ENCODE measurements around the gene MAN2B2. TPM values are rescaled to one million over a fixed set of nuclear protein-coding genes. Genes with fewer than 3 reads are reported as not detected.

Gene MAN2B2
- total and polyA plus RNA-seq, 8 donors, result 6.1 to 49.4 (median 13.9) TPM

DNA sequence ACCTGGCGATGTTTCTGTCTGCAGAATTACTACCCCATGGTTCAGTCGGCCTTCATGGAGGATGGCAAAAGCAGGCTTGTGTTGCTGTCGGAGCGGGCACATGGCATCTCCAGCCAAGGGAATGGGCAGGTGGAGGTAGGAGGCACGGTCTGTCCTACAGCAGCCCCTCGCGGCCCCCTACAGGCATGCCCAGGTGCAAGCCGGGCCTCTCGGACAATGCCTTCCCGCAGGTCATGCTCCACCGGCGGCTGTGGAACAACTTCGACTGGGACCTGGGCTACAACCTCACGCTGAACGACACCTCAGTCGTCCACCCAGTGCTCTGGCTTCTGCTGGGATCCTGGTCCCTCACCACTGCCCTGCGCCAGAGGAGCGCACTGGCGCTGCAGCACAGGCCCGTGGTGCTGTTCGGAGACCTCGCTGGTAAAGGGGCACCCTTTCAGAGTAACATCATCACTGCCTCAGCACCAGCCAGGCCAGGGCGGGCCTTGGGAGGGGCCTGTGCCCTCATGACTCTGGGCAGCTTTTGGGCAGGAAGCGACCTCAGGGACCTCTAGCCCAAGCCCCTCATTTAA is 36.0 kb downstream of the MAN2B2 start:
- WGBS, 5 donors, result 93 to 96% (median 95%) methylated on average over 13 to 24 of the region's 24 CpGs
- H3K27ac ChIP-seq, result no peak overlapping the region
- no peaks in the 10 kb centered on the region for H3K9me3 ChIP-seq
- intact Hi-C loops (cut with DNase I; ENCODE audit: low total_unique reads), result no loop called here
- no peaks in the 10 kb centered on the region for H3K4me1 ChIP-seq
- TF ChIP-seq, protein P1, sequence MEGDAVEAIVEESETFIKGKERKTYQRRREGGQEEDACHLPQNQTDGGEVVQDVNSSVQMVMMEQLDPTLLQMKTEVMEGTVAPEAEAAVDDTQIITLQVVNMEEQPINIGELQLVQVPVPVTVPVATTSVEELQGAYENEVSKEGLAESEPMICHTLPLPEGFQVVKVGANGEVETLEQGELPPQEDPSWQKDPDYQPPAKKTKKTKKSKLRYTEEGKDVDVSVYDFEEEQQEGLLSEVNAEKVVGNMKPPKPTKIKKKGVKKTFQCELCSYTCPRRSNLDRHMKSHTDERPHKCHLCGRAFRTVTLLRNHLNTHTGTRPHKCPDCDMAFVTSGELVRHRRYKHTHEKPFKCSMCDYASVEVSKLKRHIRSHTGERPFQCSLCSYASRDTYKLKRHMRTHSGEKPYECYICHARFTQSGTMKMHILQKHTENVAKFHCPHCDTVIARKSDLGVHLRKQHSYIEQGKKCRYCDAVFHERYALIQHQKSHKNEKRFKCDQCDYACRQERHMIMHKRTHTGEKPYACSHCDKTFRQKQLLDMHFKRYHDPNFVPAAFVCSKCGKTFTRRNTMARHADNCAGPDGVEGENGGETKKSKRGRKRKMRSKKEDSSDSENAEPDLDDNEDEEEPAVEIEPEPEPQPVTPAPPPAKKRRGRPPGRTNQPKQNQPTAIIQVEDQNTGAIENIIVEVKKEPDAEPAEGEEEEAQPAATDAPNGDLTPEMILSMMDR (IDR thresholded peaks at IDR 0.05), result no peak
- TF ChIP-seq EP300 (IDR thresholded peaks at IDR 0.05), result no peak
- TF ChIP-seq POLR2AphosphoS5 (IDR thresholded peaks at IDR 0.05), result no peak
- TF ChIP-seq POLR2A (IDR thresholded peaks at IDR 0.05), result no peak
- no peak overlapping the region for H3K4me3 ChIP-seq
- H3K36me3 ChIP-seq, result peaks cover 64 to 100% (median 96%) of the 10 kb centered on the region in 4 donors
- H3K27me3 ChIP-seq, result no peaks in the 10 kb centered on the region
- no peak for DNase-seq

DNA sequence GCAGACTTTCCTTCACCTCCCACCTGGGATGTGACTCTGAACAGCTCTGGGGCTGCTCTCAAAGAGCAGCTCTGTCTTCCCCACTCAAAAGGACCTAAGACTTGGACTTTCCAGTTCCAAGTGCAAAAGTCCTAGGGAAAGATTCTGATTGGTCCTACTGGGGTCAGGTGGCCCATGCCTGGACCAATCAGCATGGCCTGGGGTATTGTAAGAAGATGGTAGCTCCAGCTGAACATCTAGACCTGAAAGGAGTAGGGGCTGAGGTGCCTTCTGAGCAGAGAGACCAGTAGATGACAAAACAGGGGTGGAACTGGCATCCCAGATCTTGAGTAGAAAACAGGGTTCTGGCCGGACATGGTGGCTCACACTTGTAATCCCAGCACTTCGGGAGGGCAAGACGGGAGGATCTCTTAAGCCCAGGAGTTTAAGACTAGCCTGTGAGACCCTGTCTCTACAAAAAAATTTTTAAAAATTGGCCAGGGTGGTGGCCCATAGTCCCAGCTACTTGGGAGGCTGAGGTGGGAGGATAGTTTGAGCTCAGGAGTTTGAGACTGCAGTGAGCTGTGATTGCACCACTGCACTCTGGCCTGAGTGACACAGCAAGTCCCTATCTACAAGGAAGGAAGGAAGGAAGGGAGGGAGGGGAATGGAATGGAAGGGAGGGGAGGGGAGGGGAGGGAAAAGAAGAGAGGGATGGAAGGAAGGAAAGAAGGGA is 38.1 kb downstream of the MAN2B2 start:
- TF ChIP-seq POLR2AphosphoS5 (IDR thresholded peaks at IDR 0.05) (no peak), POLR2A (IDR thresholded peaks at IDR 0.05) (no peak), EP300 (IDR thresholded peaks at IDR 0.05) (no peak)
- TF ChIP-seq, protein P1 (IDR thresholded peaks at IDR 0.05), result no peak
- Histone ChIP-seq H3K27ac (no peak overlapping the region), H3K27me3 (no peaks in the 10 kb centered on the region), H3K9me3 (no peaks in the 10 kb centered on the region), H3K4me1 (no peaks in the 10 kb centered on the region), H3K4me3 (no peak overlapping the region), H3K36me3 (peaks cover 66 to 100% (median 96%) of the 10 kb centered on the region in 4 donors)
- intact Hi-C loops (cut with DNase I; ENCODE audit: low total_unique reads), result no loop called here
- 94 to 99% (median 96%) methylated on average over 3 of the region's 3 CpGs for WGBS, 5 donors
- no peak for DNase-seq

DNA sequence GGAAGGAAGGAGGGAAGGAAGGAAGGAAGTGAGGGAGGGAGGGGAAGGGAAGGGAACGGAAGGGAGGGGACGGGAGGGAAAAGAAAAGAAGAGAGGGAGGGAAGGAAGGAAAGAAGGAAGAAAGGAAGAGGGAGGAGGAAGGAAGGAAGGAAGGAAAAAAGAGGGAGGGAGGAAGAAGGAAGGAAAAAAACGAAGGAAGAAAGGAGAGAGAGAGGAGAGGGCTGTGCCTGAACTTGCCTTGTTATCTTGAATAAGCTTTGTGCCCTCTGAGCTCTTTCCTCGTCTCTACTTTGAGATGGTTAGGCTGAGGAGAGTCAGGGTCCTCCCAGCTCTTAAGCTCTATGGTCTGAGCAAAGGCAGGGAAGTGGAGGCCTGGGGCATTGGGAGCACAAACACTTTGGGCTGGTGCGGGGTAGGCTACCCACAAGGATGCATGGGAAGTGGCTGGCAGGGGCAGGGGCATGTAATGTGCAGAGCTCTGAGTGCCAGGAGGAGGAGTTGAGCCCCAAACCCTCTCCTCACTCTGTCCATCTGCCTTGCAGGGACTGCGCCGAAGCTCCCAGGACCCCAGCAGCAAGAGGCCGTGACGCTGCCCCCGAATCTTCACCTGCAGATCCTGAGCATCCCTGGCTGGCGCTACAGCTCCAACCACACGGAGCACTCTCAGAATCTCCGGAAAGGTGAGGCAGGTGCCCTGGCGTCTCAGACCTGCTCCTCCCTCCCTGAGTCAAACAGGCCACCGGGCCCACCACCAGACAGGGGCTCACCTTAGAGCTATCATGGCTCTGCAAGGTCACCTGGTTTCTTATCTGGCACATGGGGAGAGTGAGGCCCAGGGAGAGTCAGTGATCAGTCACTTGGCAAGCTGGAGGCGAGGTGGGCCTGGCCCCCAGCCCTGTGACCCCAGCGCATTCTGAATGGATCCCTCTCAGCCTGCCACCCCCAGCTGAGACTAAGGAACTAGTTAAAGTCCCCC is 39.0 kb downstream of the MAN2B2 start:
- H3K4me1 ChIP-seq, result no peaks in the 10 kb centered on the region
- TF ChIP-seq EP300 (IDR thresholded peaks at IDR 0.05) (no peak), POLR2A (IDR thresholded peaks at IDR 0.05) (no peak), POLR2AphosphoS5 (IDR thresholded peaks at IDR 0.05) (no peak)
- TF ChIP-seq, protein P1 (IDR thresholded peaks at IDR 0.05), result no peak
- no peaks in the 10 kb centered on the region for H3K9me3 ChIP-seq
- H3K36me3 ChIP-seq, result peaks cover 75 to 100% (median 96%) of the 10 kb centered on the region in 4 donors
- no peak overlapping the region for H3K27ac ChIP-seq
- 85 to 88% (median 86%) methylated on average over 11 to 17 of the region's 17 CpGs for WGBS, 5 donors
- DNase-seq, result no peak
- intact Hi-C loops (cut with DNase I; ENCODE audit: low total_unique reads), result no loop called here
- no peaks in the 10 kb centered on the region for H3K27me3 ChIP-seq
- no peak overlapping the region for H3K4me3 ChIP-seq

DNA sequence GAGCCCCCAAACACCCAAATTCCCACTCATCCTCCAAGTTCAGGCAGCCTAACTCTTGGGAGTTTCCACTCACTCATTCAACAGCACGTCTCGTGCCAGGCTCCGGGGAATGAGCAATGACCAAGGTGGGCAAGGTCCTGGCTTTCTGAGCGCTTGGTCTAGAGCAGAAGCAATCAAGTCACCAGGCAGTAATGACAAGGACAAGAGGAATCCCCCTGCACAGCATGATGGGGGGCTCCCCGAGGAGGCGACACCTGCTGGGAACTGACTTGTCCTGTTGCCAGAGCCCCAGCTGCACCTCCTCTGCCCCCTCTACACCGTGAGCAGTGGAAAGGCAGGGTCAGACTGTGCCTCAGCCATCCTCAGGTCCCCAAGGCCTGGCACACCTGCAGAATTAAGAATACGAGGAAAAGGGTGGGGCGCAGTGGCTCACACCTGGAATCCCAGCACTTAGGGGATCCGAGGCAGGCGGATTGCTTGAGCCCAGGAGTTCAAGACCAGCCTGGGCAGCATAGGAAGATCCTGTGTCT is 39.8 kb downstream of the MAN2B2 start:
- no peak for DNase-seq
- WGBS, 5 donors, result 86 to 95% (median 90%) methylated on average over 10 to 11 of the region's 11 CpGs
- intact Hi-C loops (cut with DNase I; ENCODE audit: low total_unique reads), result no loop called here

More for the DNA sequence above, 39.8 kb downstream of the MAN2B2 start:
- H3K4me3 ChIP-seq, result no peak overlapping the region
- no peaks in the 10 kb centered on the region for H3K27me3 ChIP-seq
- TF ChIP-seq EP300 (IDR thresholded peaks at IDR 0.05) (no peak), POLR2A (IDR thresholded peaks at IDR 0.05) (no peak), POLR2AphosphoS5 (IDR thresholded peaks at IDR 0.05) (no peak)
- TF ChIP-seq, protein P1 (IDR thresholded peaks at IDR 0.05), result no peak
- H3K4me1 ChIP-seq, result no peaks in the 10 kb centered on the region
- no peaks in the 10 kb centered on the region for H3K9me3 ChIP-seq
- H3K36me3 ChIP-seq, result peaks cover 80 to 100% (median 96%) of the 10 kb centered on the region in 4 donors
- H3K27ac ChIP-seq, result no peak overlapping the region
